ENCODE results near the gene STRC.
A peak's percentile ranks its signal among the peaks of the same experiment; 100 is the strongest.
"Not testable (repeated sequence)": the region's sequence is repeated elsewhere in the genome, so short reads cannot be mapped to it uniquely, and the experiment has no call there.

STRC gene

DNA sequence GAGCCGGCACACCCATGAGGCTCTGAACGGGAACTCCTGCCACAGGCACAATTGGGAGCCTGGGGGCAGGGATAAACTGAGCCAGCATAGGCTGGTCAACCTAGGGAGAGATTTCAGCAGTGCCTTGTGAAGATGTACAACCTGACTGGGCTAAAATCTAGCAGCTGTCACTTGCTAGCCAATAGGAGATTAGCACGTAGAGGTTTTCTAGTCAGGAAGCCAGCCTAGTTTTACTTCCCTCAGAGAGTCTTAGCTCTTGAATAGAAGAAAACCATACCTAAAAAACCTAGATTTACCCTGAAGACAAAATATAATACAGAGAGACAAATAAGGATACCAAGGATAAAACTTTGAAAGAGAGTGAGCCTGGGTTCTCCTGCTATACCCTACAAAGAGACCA lies 55.8 kb downstream of the STRC start:
- not testable (repeated sequence) for DNase-seq

DNA sequence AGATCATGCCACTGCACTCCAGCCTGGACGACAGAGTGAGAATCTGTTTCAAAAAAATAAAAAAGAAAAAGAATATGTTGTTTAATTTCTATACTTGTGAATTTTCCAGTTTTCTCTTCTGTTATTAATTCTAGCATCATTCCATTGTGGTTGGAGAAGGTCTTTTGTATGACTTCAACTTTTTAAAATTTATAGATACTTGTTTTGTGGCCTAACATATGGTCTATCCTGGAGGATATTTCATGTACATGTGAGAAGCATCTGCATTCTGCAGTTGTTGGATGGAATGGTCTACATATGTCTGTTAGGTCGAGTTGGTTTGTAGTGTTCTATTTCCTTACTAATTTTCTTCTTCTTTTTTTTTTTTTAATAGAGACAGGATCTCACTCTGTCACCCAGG lies 65.6 kb downstream of the STRC start:
- no peak for DNase-seq

DNA sequence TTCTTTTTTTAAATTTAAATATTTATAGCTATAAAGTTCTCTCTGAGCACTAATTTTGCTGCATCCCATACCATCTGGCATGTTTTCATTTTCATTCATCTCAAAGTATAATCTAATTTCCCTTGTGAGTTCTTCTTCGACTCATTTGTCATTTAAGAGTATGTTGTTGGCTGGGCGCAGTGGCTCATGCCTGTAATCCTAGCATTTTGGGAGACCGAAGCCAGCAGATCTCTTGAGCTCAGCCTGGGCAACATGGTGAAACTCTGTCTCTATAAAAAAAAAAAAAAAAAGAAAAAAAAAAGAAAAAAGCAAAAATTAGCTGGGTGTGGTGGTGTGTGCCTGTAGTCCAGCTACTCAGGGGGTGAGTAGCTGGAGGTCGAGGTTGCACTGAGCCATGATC lies 66.3 kb downstream of the STRC start:
- no peak for DNase-seq

DNA sequence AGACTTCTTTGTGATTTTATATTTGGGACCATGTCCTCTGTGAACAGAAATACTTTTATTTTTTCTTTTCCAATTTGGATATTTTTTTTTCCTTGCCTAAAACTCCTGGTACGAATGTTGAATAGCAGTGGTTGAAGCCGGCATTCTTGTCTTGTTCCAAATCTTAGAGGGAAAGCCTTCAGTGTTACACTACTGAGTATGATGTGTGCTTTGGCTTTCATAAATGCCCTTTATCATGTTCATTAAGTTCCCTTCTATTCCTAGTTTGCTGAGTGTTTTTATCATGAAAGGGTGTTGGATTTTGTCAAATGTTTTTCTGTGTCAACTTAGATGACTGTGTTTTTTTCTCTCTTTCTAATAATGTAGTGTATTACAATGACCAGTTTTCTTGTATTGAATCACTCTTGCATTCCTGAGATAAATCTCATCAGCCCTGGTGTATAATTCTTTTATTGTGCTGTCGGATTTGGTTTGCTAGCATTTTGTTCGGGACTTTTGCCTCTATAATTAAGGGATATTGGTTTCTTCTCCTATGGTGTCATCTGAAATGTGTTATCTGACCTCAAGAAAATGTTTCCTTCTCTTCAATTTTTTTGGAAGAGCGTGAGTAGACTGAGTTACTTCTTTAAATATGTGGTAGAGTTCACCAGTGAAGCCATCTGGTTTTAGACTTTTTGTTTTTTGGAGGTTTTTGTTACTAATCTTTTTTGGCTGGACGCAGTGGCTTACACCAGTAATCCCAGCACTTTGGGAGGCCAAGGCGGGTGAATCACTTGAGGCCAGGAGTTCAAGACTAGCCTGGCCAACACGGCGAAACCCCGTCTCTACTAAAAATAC lies 67.9 kb downstream of the STRC start:
- peak; percentile 59 for DNase-seq
